Measurements from ENCODE around the gene PRG3. TPM values are rescaled to one million over a fixed set of nuclear protein-coding genes. Genes with fewer than 3 reads are reported as not detected.

The PRG3 gene
- total RNA-seq, 6 donors from 2014 or later: not detected

- Histone ChIP-seq H3K4me1 (peaks cover 0 to 8% (median 2%) of the 10 kb centered on the region in 4 donors), H3K36me3 (no peaks in the 10 kb centered on the region), H3K4me3 (no peak overlapping the region), H3K9me3 (no peaks in the 10 kb centered on the region), H3K27me3 (no peaks in the 10 kb centered on the region), H3K27ac (no peak overlapping the region)
- DNase-seq (no peak), ATAC-seq (ENCODE audit: low FRiP score in 2 of 2) (no peak)
- TF ChIP-seq POLR2A (IDR thresholded peaks at IDR 0.05) (no peak), CTCF (IDR thresholded peaks at IDR 0.05) (no peak), EP300 (IDR thresholded peaks at IDR 0.05) (no peak), POLR2AphosphoS5 (IDR thresholded peaks at IDR 0.05) (no peak)
These were observed 10.0 kb downstream of the PRG3 start for GRCh38 chr11:57370941-57371340.

- 94 to 96% methylated on average over 7 of the region's 7 CpGs for WGBS, 2 donors
- H3K27me3 ChIP-seq: no peaks in the 10 kb centered on the region
- no peaks in the 10 kb centered on the region for H3K36me3 ChIP-seq
- no peak for ATAC-seq (ENCODE audit: low FRiP score in 2 of 2)
- H3K4me3 ChIP-seq: no peak overlapping the region
- H3K27ac ChIP-seq: no peak overlapping the region
- peaks cover 0 to 8% (median 2%) of the 10 kb centered on the region in 4 donors for H3K4me1 ChIP-seq
- H3K9me3 ChIP-seq: no peaks in the 10 kb centered on the region
- TF ChIP-seq CTCF (IDR thresholded peaks at IDR 0.05): no peak
- no peak for TF ChIP-seq EP300 (IDR thresholded peaks at IDR 0.05)
- TF ChIP-seq POLR2A (IDR thresholded peaks at IDR 0.05): no peak
- no peak for TF ChIP-seq POLR2AphosphoS5 (IDR thresholded peaks at IDR 0.05)
- no peak for DNase-seq
These were observed 10.7 kb downstream of the PRG3 start for GRCh38 chr11:57370251-57370650.

GRCh38 chr11:57368845-57369232 is 12.1 kb downstream of the PRG3 start:
- Histone ChIP-seq H3K36me3 (no peaks in the 10 kb centered on the region), H3K27me3 (no peaks in the 10 kb centered on the region), H3K27ac (no peak overlapping the region), H3K4me1 (peaks cover 0 to 8% (median 2%) of the 10 kb centered on the region in 4 donors), H3K9me3 (no peaks in the 10 kb centered on the region), H3K4me3 (no peak overlapping the region)
- 61 to 63% methylated on average over 5 of the region's 5 CpGs for WGBS, 2 donors
- TF ChIP-seq POLR2A (IDR thresholded peaks at IDR 0.05): no peak
- TF ChIP-seq EP300 (IDR thresholded peaks at IDR 0.05): no peak
- no peak for TF ChIP-seq POLR2AphosphoS5 (IDR thresholded peaks at IDR 0.05)
- no peak for TF ChIP-seq CTCF (IDR thresholded peaks at IDR 0.05)
- no peak for DNase-seq
- no peak for ATAC-seq (ENCODE audit: low FRiP score in 2 of 2)

GRCh38 chr11:57368106-57368844 is 12.7 kb downstream of the PRG3 start:
- 29 to 58% methylated on average over 9 to 16 of the region's 19 CpGs for WGBS, 2 donors
- no peak overlapping the region for H3K4me3 ChIP-seq
- TF ChIP-seq POLR2A (IDR thresholded peaks at IDR 0.05): no peak
- no peak for TF ChIP-seq POLR2AphosphoS5 (IDR thresholded peaks at IDR 0.05)
- no peak for TF ChIP-seq CTCF (IDR thresholded peaks at IDR 0.05)
- TF ChIP-seq EP300 (IDR thresholded peaks at IDR 0.05): no peak
- ATAC-seq (ENCODE audit: low FRiP score in 2 of 2) (peak; percentile 44 to 73), DNase-seq (peak; percentile 58 to 76)
- no peaks in the 10 kb centered on the region for H3K9me3 ChIP-seq
- no peaks in the 10 kb centered on the region for H3K36me3 ChIP-seq
- H3K4me1 ChIP-seq: peaks cover 0 to 8% (median 2%) of the 10 kb centered on the region in 4 donors
- H3K27ac ChIP-seq: no peak overlapping the region
- no peaks in the 10 kb centered on the region for H3K27me3 ChIP-seq

Measured in upper lobe of left lung (tissue), 6 donors.